ENCODE results near the gene PAPOLG.

DNA sequence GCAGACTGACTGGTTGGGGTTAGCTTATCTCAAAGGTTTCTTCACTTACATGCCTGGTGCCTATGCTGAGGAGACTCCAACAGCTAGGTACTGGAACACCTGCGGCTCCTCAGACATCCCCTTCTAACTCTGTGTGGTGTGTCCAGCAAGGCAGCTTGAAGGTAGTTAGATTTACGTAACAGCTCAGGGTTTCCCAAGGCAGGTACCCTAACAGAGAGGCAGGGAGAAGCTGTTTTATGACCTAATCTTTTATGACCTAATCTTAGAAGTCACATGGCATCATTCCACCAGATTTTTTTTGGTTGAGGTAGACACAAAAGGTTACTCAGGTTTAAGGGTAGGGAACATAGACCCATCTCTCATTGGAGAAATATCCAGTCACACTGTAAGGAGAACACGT lies 17.4 kb upstream of the PAPOLG start:
- TF ChIP-seq, protein P1, sequence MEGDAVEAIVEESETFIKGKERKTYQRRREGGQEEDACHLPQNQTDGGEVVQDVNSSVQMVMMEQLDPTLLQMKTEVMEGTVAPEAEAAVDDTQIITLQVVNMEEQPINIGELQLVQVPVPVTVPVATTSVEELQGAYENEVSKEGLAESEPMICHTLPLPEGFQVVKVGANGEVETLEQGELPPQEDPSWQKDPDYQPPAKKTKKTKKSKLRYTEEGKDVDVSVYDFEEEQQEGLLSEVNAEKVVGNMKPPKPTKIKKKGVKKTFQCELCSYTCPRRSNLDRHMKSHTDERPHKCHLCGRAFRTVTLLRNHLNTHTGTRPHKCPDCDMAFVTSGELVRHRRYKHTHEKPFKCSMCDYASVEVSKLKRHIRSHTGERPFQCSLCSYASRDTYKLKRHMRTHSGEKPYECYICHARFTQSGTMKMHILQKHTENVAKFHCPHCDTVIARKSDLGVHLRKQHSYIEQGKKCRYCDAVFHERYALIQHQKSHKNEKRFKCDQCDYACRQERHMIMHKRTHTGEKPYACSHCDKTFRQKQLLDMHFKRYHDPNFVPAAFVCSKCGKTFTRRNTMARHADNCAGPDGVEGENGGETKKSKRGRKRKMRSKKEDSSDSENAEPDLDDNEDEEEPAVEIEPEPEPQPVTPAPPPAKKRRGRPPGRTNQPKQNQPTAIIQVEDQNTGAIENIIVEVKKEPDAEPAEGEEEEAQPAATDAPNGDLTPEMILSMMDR (IDR thresholded peaks at IDR 0.05; ENCODE audit: low read length), result no peak
- TF ChIP-seq EZH2 (IDR thresholded peaks at IDR 0.05; ENCODE audit: borderline replicate concordance, low read length), result no peak

Data from OCI-LY1 (cell line).